Esophagus (tissue), 2 donors: ENCODE measurements around the gene MACF1. TPM values are rescaled to one million over a fixed set of nuclear protein-coding genes. Genes with fewer than 3 reads are reported as not detected.
"Not testable (repeated sequence)": the region's sequence is repeated elsewhere in the genome, so short reads cannot be mapped to it uniquely, and the experiment has no call there.

ENCODE experiments used
- H3K27ac ChIP-seq, 2 donors: one replicate each; pipeline ENCODE4 v1.5.1; 2013; ENCODE audit warnings: low read depth in 2 of 2, mild to moderate bottlenecking in 2 of 2, inconsistent platforms in 1 of 2, low read length in 1 of 2, moderate library complexity in 1 of 2
- H3K27me3 ChIP-seq, 2 donors: one replicate each; pipeline ENCODE4 v1.6.1; 2013; ENCODE audit warnings: low read length in 2 of 2, control low read depth in 1 of 2, mild to moderate bottlenecking in 1 of 2; ENCODE audit not compliant: insufficient read depth in 2 of 2, control insufficient read depth in 1 of 2
- H3K36me3 ChIP-seq, 2 donors: one replicate each; pipeline ENCODE4 v1.6.1; 2013; ENCODE audit warnings: low read length in 1 of 2; ENCODE audit not compliant: control insufficient read depth in 2 of 2, insufficient read depth in 2 of 2
- H3K4me1 ChIP-seq, 2 donors: one replicate each; pipeline ENCODE4 v1.6.1; 2013; ENCODE audit warnings: low read length in 1 of 2; ENCODE audit not compliant: control insufficient read depth in 2 of 2, insufficient read depth in 2 of 2
- H3K4me3 ChIP-seq, 2 donors: one replicate each; pipeline ENCODE4 v1.5.1; 2013; ENCODE audit warnings: low read length in 2 of 2, mild to moderate bottlenecking in 2 of 2, low read depth in 1 of 2, moderate library complexity in 1 of 2
- H3K9me3 ChIP-seq, 2 donors: one replicate each; pipeline ENCODE4 v1.6.1; 2013; ENCODE audit warnings: mild to moderate bottlenecking in 2 of 2, low read depth in 1 of 2, low read length in 1 of 2, moderate library complexity in 1 of 2; ENCODE audit not compliant: control insufficient read depth in 2 of 2, insufficient read depth in 1 of 2
- WGBS, 2 donors: extraction: QIAGEN DNeasy Blood & Tissue Kit; methylation state at CpG; one replicate each; pipeline ENCODE4 v1.1.7; 2013; 5-methylcytosine and 5-hydroxymethylcytosine counted together
- polyA plus RNA-seq, 2 donors: library from polyadenylated mRNA; stranded (reverse); fragments of 200-250 nt; gene quantifications; one replicate each; pipeline ENCODE4 v1.2.3, GENCODE V29; 2013
- donor health status: healthy with polysubstance abuse.
- donor health status: Bipolar disorder and iron deficiency.

Gene MACF1
- polyA plus RNA-seq, 2 donors: 35.2 to 40.1 TPM

DNA sequence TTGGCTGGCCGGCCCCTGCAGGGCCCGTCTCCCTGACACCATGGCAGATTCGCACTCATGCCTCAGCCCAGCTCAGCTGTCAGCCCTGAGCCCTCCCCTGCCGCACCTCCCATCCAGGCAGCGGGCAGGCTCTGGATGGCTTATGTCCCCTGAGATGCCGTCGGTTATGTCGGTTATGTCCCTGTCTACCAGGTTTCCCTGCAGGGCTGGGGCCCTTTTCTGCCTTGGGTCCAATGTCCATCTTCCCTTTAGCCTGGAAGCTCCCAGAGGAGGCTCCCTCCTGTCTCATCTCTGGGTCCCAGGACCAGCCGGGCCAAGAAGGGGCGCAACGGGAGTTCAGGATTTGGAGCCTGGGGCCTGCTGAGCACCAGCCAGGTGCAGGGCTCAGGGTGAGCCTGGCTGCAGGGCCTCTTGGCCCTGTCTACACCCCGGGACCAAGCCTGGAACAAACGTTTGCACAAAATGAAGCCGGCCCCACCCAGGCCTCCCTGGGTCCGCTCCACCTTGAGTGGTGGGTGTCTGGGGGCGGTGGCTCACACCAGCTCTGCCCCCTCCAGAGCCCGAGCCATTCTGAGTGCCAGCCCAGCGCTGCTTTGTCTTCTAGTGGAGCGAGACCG lies 306.2 kb downstream of the MACF1 start:
- 86 to 87% methylated on average over 13 to 16 of the region's 20 CpGs for WGBS, 2 donors
- not testable (repeated sequence) for H3K9me3 ChIP-seq, H3K27ac ChIP-seq, H3K4me1 ChIP-seq, H3K4me3 ChIP-seq, H3K27me3 ChIP-seq, H3K36me3 ChIP-seq

GRCh38 chr1:39511477-39511876 lies 307.0 kb downstream of the MACF1 start:
- 82 to 91% methylated on average over 8 of the region's 13 CpGs for WGBS, 2 donors
- not testable (repeated sequence) for H3K27me3 ChIP-seq, H3K9me3 ChIP-seq, H3K27ac ChIP-seq, H3K4me3 ChIP-seq, H3K4me1 ChIP-seq, H3K36me3 ChIP-seq

DNA sequence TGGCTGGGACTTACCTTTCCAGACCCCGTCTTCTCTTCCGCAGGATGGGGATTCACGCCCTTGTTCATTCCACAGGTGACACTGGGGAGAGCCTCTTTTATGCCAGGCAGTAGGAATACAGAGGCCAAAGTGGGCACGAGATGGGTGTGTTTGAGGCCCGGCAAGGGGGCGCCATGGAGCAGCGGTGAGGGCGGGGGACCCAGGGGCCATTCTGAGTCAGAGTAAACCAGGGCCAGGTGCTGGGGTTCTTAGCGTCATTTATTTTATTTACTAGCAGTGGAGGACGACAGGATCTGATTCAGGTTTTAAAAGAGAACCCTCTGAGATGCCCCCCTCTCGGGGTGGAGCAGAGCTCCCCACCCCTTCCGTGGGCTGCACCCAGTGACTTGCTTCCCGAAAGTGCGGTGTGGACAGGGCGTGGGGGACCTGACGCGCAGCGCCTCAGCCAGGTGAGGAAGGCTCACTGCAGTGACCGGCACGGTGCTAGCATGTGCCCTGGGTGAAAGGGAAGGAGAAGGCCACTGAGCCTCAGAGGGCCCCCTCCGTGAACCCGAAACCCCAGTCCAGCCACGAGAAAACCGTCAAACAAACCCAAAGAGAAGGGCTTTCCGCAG lies 307.8 kb downstream of the MACF1 start:
- H3K9me3 ChIP-seq, H3K4me3 ChIP-seq, H3K27me3 ChIP-seq, H3K36me3 ChIP-seq, H3K4me1 ChIP-seq, H3K27ac ChIP-seq: not testable (repeated sequence)
- 57 to 66% methylated on average over 5 to 7 of the region's 25 CpGs for WGBS, 2 donors

DNA sequence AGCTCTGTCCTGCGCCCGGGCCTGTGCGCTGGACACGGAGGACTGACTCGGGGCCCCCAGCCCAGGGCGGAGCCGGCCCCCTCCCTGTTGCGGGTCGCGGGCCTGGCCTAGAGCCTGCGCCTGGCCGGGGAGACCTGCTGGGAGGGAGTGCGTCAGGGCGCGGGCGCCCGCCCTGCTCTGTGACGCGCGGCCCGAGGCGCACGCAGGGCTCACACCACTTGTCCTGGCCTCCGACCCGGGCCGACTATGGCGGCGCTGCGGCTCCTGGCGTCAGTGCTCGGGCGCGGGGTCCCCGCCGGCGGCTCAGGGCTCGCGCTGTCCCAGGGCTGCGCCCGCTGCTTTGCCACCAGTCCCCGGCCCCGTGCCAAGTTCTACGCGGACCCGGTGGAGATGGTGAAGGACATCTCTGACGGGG lies 310.2 kb downstream of the MACF1 start:
- H3K9me3 ChIP-seq, H3K27me3 ChIP-seq, H3K36me3 ChIP-seq, H3K27ac ChIP-seq, H3K4me1 ChIP-seq: not testable (repeated sequence)
- peak overlapping the region in 1 of 2 donors; percentile 26 for H3K4me3 ChIP-seq
- 1 to 6% methylated on average over 12 to 46 of the region's 46 CpGs for WGBS, 2 donors

GRCh38 chr1:39515131-39516086 lies 310.9 kb downstream of the MACF1 start:
- not testable (repeated sequence) for H3K27me3 ChIP-seq, H3K4me3 ChIP-seq, H3K9me3 ChIP-seq, H3K4me1 ChIP-seq, H3K27ac ChIP-seq, H3K36me3 ChIP-seq
- 20 to 21% methylated on average over 20 to 24 of the region's 78 CpGs for WGBS, 2 donors

GRCh38 chr1:39516841-39517240 lies 312.3 kb downstream of the MACF1 start:
- not testable (repeated sequence) for H3K27ac ChIP-seq, H3K4me1 ChIP-seq, H3K9me3 ChIP-seq, H3K27me3 ChIP-seq, H3K36me3 ChIP-seq, H3K4me3 ChIP-seq
- WGBS, 2 donors: 92 to 95% methylated on average over 3 to 4 of the region's 4 CpGs

DNA sequence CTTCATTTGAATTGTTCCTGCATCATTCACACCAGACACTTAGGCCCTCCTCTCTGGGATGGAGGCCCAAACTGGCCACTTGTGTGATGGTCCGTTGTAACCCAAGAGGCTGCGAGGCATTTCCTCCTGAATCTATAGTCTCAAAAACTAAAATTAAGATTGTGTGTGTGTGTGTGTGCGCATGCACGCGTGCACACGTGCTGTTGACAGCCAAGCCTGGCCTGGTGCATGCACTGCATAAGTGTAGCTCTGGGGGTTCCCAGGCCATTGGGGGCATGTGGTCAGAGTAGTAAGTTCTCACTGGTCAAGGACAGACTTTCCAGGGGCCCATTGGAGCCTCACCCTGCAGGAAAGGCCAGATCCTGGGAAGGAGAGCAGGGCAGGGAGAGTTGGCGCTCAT lies 313.4 kb downstream of the MACF1 start:
- not testable (repeated sequence) for H3K9me3 ChIP-seq, H3K4me1 ChIP-seq, H3K4me3 ChIP-seq, H3K27me3 ChIP-seq, H3K27ac ChIP-seq, H3K36me3 ChIP-seq
- 89 to 92% methylated on average over 6 of the region's 7 CpGs for WGBS, 2 donors

- not testable (repeated sequence) for H3K4me1 ChIP-seq, H3K4me3 ChIP-seq, H3K27me3 ChIP-seq, H3K27ac ChIP-seq, H3K36me3 ChIP-seq, H3K9me3 ChIP-seq
- 31 to 47% methylated on average over 2 to 3 of the region's 5 CpGs for WGBS, 2 donors
Observed at GRCh38 chr1:39519376-39519775, 314.9 kb downstream of the MACF1 start.

- not testable (repeated sequence) for H3K27ac ChIP-seq, H3K4me3 ChIP-seq, H3K4me1 ChIP-seq, H3K9me3 ChIP-seq, H3K27me3 ChIP-seq
- peaks cover 0 to 11% of the 10 kb centered on the region in 2 donors for H3K36me3 ChIP-seq
- 72 to 75% methylated on average over 9 to 10 of the region's 10 CpGs for WGBS, 2 donors
Observed at GRCh38 chr1:39522221-39522620, 317.7 kb downstream of the MACF1 start.
